Kidney epithelial cell (primary cell): ENCODE results near the gene OXSR1. TPM values are rescaled to one million over a fixed set of nuclear protein-coding genes. Genes with fewer than 3 reads are reported as not detected.

Experiments used
- DNase-seq: peaks from one replicate; pipeline ENCODE4 v3.0.0-alpha.2; 2010; ENCODE audit warnings: low read depth
- H3K27me3 ChIP-seq: 2 replicates; pipeline ENCODE4 v1.6.0; 2011; ENCODE audit warnings: low read length; ENCODE audit not compliant: control insufficient read depth, insufficient read depth
- H3K36me3 ChIP-seq: 2 replicates; pipeline ENCODE4 v1.5.1; 2011; ENCODE audit warnings: low read length; ENCODE audit not compliant: control insufficient read depth, insufficient read depth
- H3K4me3 ChIP-seq: 2 replicates; pipeline ENCODE4 v1.5.1; 2011; ENCODE audit warnings: low read depth, mild to moderate bottlenecking, control low read depth, low read length
- CTCF ChIP-seq: IDR thresholded peaks from 2 replicates; pipeline ENCODE4 v1.5.1; 2011; ENCODE audit warnings: mild to moderate bottlenecking, moderate library complexity, low read length, control low read depth, inconsistent platforms; ENCODE audit not compliant: insufficient read depth, poor library complexity, severe bottlenecking
- total RNA-seq: library from RNA; depleted of rRNA; stranded (reverse); fragments of >200 nt; gene quantifications from 2 replicates; pipeline ENCODE4 v1.2.3, GENCODE V29; 2015

Gene OXSR1
- total RNA-seq, 1 donor from 2014 or later: 41.9 TPM

- DNase-seq: no peak
- Histone ChIP-seq H3K27me3 (no peaks in the 10 kb centered on the region), H3K4me3 (no peak overlapping the region), H3K36me3 (no peaks in the 10 kb centered on the region)
- TF ChIP-seq CTCF: no peak
Observed at GRCh38 chr3:38204599-38205471, 39.5 kb downstream of the OXSR1 start.

DNA sequence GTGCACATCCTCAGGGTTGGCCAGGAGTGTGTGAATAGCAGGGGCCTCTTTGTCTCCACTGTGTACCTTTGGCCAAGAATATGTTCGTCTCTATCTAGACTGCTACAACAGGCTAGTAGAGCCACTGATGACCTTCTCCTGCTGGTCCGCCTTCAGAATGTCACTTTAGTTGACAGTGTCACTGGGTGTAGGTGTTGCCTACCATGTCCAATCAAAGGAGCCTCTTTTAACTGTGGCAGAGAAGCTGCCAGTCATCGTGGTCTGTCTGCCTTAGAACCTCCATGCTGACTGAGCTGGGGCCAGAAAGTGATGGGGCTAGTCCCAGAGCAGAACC, 40.1 kb downstream of the OXSR1 start:
- Histone ChIP-seq H3K36me3 (no peaks in the 10 kb centered on the region), H3K27me3 (no peaks in the 10 kb centered on the region), H3K4me3 (no peak overlapping the region)
- no peak for DNase-seq
- TF ChIP-seq CTCF: no peak

- Histone ChIP-seq H3K4me3 (no peak overlapping the region), H3K27me3 (no peaks in the 10 kb centered on the region), H3K36me3 (no peaks in the 10 kb centered on the region)
- TF ChIP-seq CTCF: no peak
- no peak for DNase-seq
Observed at GRCh38 chr3:38207254-38208003, 42.1 kb downstream of the OXSR1 start.

DNA sequence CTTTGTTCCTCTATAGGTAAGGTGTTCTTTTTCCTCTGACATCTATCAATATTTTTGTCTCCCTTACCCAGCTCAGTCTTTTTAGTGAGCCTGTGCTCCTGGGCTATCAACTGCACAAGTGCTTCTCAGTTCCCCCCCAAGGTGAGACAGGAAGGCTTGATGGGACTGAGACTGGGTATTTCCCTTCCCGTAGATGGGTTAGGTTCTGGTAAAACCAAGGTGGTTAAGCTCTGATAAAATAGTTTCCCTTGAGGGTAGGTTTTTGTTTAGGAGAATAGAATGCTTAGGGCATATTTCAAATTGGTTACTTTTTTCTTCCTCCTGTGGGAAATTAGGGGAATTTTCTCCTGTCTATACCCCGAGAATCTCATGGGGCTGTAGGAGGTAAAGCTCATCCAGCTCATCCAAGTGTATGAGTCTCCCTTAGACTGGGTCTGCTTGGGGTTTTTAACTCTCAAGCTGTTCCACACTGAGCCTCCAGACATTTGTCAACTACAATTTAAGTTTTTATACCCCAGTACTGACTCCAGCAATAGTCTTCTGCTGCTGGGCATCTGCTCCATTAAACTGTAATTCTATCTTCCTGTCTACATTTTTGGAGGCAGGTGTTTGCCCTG, 44.9 kb downstream of the OXSR1 start:
- no peaks in the 10 kb centered on the region for H3K36me3 ChIP-seq

DNA sequence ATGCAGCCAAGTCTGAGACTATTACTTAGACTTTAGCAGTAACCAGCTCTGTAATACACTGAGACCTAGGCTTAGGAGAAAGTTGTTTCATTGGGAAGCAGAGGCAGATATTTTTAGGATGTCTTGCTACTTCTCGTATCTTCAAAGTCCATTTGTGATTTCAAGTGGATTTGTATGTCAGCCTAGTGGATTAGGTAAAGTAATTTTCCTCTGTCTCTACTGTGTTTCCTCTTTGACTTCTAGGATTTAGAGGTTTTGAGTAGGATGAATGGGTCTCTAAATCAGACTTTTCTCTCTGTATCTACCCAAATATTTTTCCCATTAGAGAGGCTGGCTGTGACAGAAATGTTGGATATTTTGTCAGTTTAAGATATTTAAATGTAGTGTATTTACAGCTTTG, 46.8 kb downstream of the OXSR1 start:
- DNase-seq: no peak
- Histone ChIP-seq H3K4me3 (no peak overlapping the region), H3K27me3 (no peaks in the 10 kb centered on the region), H3K36me3 (no peaks in the 10 kb centered on the region)
- no peak for TF ChIP-seq CTCF

More for the DNA sequence above, 44.9 kb downstream of the OXSR1 start:
- no peak for DNase-seq
- Histone ChIP-seq H3K4me3 (no peak overlapping the region), H3K27me3 (no peaks in the 10 kb centered on the region)
- no peak for TF ChIP-seq CTCF
